ENCODE results near the gene AKT1.

DNA sequence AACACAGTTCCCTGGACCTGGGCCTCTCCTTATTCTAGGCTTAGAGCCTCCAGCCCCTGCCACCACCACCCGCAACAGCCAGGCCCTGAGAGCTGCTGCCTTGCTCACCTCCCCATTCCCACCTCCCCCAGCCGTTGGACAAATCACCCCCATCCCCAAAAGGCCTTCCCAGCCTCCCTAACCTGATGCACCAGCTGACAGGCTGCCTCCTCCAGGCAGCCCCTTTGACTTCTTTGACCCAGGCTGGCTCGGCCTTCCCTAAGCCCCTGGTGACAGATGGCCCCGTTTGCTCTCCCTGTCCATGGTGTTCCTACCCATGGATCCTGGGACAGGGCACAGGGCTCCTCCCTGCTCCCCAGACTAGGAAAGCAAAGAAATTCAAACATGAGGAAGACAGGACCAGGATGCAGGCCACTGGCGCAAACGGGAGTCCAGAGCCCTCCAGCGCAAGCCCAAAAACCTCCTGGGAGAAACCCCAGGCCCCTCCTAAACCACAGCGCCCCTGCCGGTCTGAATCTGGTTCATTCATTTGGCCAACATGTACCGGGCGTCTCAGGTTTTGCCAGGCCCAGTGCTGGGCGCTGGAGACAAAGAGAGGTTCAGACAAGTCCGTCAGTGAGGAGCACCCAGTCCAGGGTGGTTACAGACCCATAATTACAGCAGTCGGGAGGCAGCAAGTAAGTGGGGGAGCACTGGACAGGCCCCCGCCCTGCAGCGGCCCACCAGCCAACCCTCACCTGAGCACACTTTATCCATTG is 2.4 kb downstream of the AKT1 start:
- TF ChIP-seq, protein P1, sequence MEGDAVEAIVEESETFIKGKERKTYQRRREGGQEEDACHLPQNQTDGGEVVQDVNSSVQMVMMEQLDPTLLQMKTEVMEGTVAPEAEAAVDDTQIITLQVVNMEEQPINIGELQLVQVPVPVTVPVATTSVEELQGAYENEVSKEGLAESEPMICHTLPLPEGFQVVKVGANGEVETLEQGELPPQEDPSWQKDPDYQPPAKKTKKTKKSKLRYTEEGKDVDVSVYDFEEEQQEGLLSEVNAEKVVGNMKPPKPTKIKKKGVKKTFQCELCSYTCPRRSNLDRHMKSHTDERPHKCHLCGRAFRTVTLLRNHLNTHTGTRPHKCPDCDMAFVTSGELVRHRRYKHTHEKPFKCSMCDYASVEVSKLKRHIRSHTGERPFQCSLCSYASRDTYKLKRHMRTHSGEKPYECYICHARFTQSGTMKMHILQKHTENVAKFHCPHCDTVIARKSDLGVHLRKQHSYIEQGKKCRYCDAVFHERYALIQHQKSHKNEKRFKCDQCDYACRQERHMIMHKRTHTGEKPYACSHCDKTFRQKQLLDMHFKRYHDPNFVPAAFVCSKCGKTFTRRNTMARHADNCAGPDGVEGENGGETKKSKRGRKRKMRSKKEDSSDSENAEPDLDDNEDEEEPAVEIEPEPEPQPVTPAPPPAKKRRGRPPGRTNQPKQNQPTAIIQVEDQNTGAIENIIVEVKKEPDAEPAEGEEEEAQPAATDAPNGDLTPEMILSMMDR (IDR thresholded peaks at IDR 0.05): peak in 1 of 4 donors; percentile 13
- TF ChIP-seq POLR2A (IDR thresholded peaks at IDR 0.05): no peak
